OCI-LY1 (cell line): ENCODE results near the gene SLC25A33.

Source experiments
- EZH2 ChIP-seq: fragments of 200-600 bp; sonication (generic), shearing (Covaris generic); IDR thresholded peaks from 2 replicates; pipeline ENCODE4 v1.8.0; 2017; ENCODE audit warnings: borderline replicate concordance, mixed run types, mild to moderate bottlenecking, antibody characterized with exemption, low read length, moderate library complexity, mixed read lengths
- TF ChIP-seq, protein P1 (sequence below): fragments of 200-600 bp; sonication (generic), shearing (Covaris generic); IDR thresholded peaks from 2 replicates; pipeline ENCODE4 v1.5.1; 2017; ENCODE audit warnings: mild to moderate bottlenecking, antibody characterized with exemption, low read length, moderate library complexity, mixed read lengths

DNA sequence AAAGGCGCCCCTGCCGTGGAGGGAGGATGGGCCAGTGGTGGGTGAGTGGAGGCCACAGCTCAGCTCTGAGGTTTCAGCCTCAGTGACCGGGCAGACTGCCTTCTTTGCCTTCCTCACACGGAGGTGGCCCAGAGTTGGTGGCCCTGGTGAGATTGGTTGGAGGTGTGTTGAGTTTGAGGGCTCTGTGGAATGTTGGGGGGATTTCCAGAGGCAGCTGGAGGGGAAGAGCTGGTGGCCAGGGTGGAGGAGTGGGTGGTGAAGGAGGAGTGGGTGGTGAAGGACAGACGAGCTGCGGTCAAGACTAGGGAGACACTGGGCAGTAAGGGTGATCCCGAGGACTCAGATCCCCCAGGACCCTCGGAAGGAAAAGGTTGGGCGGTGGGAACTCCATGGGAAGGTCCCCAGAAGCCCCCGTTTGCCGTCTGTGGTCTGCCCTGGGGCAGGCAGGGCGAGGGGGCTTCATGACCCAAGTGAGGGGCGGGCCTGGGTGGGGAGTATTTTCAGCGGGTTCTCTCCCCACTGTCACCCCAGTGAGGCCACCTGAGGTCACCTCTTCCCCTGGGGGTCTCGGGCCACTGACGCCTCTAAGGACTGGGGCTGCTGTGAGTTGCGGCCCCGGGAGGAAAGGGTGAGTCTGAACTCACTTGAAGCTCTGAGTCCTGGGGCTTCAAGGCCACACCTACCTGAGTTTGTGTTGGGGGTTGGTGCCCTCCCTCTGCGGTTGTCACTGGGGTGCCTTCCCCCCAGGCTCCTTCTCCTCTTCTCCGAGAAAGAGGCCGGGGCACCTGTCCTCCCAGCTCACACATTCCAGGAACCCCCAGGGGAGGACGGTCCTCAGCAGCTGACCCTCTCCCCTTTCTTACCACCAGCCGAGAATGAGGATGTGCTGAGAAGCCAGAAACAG, 89.5 kb downstream of the SLC25A33 start:
- TF ChIP-seq, protein P1, sequence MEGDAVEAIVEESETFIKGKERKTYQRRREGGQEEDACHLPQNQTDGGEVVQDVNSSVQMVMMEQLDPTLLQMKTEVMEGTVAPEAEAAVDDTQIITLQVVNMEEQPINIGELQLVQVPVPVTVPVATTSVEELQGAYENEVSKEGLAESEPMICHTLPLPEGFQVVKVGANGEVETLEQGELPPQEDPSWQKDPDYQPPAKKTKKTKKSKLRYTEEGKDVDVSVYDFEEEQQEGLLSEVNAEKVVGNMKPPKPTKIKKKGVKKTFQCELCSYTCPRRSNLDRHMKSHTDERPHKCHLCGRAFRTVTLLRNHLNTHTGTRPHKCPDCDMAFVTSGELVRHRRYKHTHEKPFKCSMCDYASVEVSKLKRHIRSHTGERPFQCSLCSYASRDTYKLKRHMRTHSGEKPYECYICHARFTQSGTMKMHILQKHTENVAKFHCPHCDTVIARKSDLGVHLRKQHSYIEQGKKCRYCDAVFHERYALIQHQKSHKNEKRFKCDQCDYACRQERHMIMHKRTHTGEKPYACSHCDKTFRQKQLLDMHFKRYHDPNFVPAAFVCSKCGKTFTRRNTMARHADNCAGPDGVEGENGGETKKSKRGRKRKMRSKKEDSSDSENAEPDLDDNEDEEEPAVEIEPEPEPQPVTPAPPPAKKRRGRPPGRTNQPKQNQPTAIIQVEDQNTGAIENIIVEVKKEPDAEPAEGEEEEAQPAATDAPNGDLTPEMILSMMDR: no peak
- TF ChIP-seq EZH2: no peak
